Smooth muscle cell (in vitro differentiated cells): ENCODE data around the gene SYNGR2. TPM values are rescaled to one million over a fixed set of nuclear protein-coding genes. Genes with fewer than 3 reads are reported as not detected.

Source experiments
- DNase-seq: peaks from one replicate; lab custom pipeline; 2025; ENCODE audit not compliant: unreplicated experiment; lab: John Stamatoyannopoulos, UW
- H2AFZ ChIP-seq: fragments of 200-600 bp; sonication (generic); 2 replicates; pipeline ENCODE4 v1.6.0; 2016; ENCODE audit warnings: antibody characterized with exemption, low read depth, mild to moderate bottlenecking
- H3F3A ChIP-seq: fragments of 200-600 bp; sonication (generic); 2 replicates; pipeline ENCODE4 v1.6.0; 2017; ENCODE audit warnings: antibody characterized with exemption, low read depth
- H3K27ac ChIP-seq: fragments of 200-600 bp; sonication (generic); 2 replicates; pipeline ENCODE4 v1.5.1; 2016; ENCODE audit warnings: low read depth, mild to moderate bottlenecking
- H3K27me3 ChIP-seq: fragments of 200-600 bp; sonication (generic); 2 replicates; pipeline ENCODE4 v1.6.1; 2016; ENCODE audit warnings: low read depth, mild to moderate bottlenecking
- H3K36me3 ChIP-seq: fragments of 200-600 bp; sonication (generic); 2 replicates; pipeline ENCODE4 v1.5.1; 2016; ENCODE audit warnings: low read depth
- H3K4me1 ChIP-seq: fragments of 200-600 bp; sonication (generic); 2 replicates; pipeline ENCODE4 v1.5.1; 2016; ENCODE audit warnings: low read depth
- H3K4me2 ChIP-seq: fragments of 200-600 bp; sonication (generic); 2 replicates; pipeline ENCODE4 v1.6.0; 2016; ENCODE audit warnings: mild to moderate bottlenecking
- H3K4me3 ChIP-seq: fragments of 200-600 bp; sonication (generic); 2 replicates; pipeline ENCODE4 v1.5.1; 2016; ENCODE audit warnings: mild to moderate bottlenecking
- H3K79me2 ChIP-seq: fragments of 200-600 bp; sonication (generic); 2 replicates; pipeline ENCODE4 v1.6.0; 2016; ENCODE audit warnings: low read depth, mild to moderate bottlenecking
- H3K9ac ChIP-seq: fragments of 200-600 bp; sonication (generic); 2 replicates; pipeline ENCODE4 v1.6.0; 2016; ENCODE audit warnings: low read depth
- H3K9me3 ChIP-seq: fragments of 200-600 bp; sonication (generic); replicated peaks from 2 replicates; pipeline ENCODE4 v1.5.1; 2016; ENCODE audit warnings: low read depth
- H4K20me1 ChIP-seq: fragments of 200-600 bp; sonication (generic); 2 replicates; pipeline ENCODE4 v1.6.0; 2016; ENCODE audit warnings: low read depth
- CTCF ChIP-seq: fragments of 200-600 bp; sonication (generic); IDR thresholded peaks from 2 replicates; pipeline ENCODE4 v1.5.1; 2017; ENCODE audit warnings: borderline replicate concordance, mild to moderate bottlenecking, antibody characterized with exemption; ENCODE audit not compliant: insufficient read depth, poor library complexity, severe bottlenecking
- WGBS: methylation state at CpG from one replicate; pipeline ENCODE4 v1.1.7; 2016; ENCODE audit warnings: low lambda C conversion rate; 5-methylcytosine and 5-hydroxymethylcytosine counted together
- polyA plus RNA-seq: library from polyadenylated mRNA; unstranded; fragments of >200 nt; fragmentation: Nextera tagmentation; extraction: Ambion mirVana; gene quantifications from 2 replicates; pipeline ENCODE4 v1.2.1, GENCODE V29; 2016
- total RNA-seq: library from RNA; depleted of rRNA; stranded (reverse); fragments of >200 nt; gene quantifications from 2 replicates; pipeline ENCODE4 v1.2.3, GENCODE V29; 2014

Gene SYNGR2
- total and polyA plus RNA-seq, 2 experiments from 2014 or later = 46.1 to 64.7 TPM

GRCh38 chr17:78174870-78175642, 6.7 kb downstream of the SYNGR2 start:
- no peaks in the 10 kb centered on the region for H3K4me1 ChIP-seq
- TF ChIP-seq CTCF = no peak
- no peak for DNase-seq
- H3K27me3 ChIP-seq = no peaks in the 10 kb centered on the region
- H3K4me3 ChIP-seq = no peak overlapping the region
- H3K27ac ChIP-seq = no peak overlapping the region
- H4K20me1 ChIP-seq = peaks cover 7% of the 10 kb centered on the region
- 94% methylated on average over 28 of the region's 28 CpGs for WGBS
- no peaks in the 10 kb centered on the region for H3K79me2 ChIP-seq
- H3K9ac ChIP-seq = no peak overlapping the region
- peaks cover 9% of the 10 kb centered on the region for H3F3A ChIP-seq
- no peaks in the 10 kb centered on the region for H3K36me3 ChIP-seq
- no peak overlapping the region for H2AFZ ChIP-seq
- no peak overlapping the region for H3K4me2 ChIP-seq
- no peaks in the 10 kb centered on the region for H3K9me3 ChIP-seq

DNA sequence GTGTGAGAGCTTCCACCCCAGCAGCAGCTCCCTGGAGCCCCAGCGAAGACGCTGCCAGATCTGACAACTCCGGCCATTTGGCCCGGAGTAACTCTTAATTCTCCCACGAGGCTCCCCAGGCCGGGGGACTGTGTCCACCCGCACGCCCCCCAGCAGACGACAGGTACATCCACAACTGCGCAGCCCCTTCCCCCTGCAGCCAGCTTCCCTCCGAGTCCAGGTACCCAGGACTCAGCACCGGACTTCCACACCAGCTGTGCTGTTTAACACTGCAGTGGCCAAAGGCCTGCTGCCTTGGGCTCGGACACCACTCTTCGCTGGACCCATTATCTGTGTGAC, 7.2 kb downstream of the SYNGR2 start:
- no peaks in the 10 kb centered on the region for H3K4me1 ChIP-seq
- no peak for TF ChIP-seq CTCF
- H3K79me2 ChIP-seq = no peaks in the 10 kb centered on the region
- no peak overlapping the region for H3K4me2 ChIP-seq
- WGBS = 95% methylated on average over 12 of the region's 14 CpGs
- no peaks in the 10 kb centered on the region for H3K27me3 ChIP-seq
- H3K9me3 ChIP-seq = no peaks in the 10 kb centered on the region
- no peaks in the 10 kb centered on the region for H3K36me3 ChIP-seq
- no peak overlapping the region for H3K27ac ChIP-seq
- DNase-seq = no peak
- no peak overlapping the region for H3K4me3 ChIP-seq
- H3K9ac ChIP-seq = no peak overlapping the region
- H4K20me1 ChIP-seq = peaks cover 2% of the 10 kb centered on the region
- no peak overlapping the region for H2AFZ ChIP-seq
- peaks cover 14% of the 10 kb centered on the region for H3F3A ChIP-seq

DNA sequence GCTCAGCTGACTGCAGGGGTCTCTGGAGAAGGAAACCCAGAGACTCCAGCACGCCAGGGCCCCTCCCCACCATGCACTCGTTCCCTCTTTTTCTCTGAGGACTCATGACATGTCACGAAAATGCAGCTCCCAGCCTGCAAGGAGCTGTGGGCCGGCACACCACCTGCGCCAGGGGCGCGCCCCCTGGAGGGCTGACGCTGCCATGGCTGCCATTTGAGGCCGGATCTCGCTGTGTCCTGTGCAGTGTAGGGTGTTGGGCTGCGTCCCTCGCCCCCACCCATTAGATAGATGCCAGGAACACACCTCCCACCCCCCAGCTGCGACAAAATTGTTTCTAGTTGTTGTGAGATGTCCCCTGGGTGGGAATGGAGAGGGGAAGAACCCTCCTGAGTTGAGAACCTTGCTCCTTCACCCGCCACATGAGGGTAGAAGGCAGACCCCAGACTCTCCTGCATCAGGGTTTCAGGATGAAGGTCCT, 8.2 kb downstream of the SYNGR2 start:
- Histone ChIP-seq H3K27me3 (no peaks in the 10 kb centered on the region), H2AFZ (no peak overlapping the region), H3K4me3 (no peak overlapping the region), H4K20me1 (no peaks in the 10 kb centered on the region), H3F3A (peaks cover 17% of the 10 kb centered on the region), H3K36me3 (no peaks in the 10 kb centered on the region), H3K9ac (no peak overlapping the region), H3K79me2 (no peaks in the 10 kb centered on the region), H3K4me1 (no peaks in the 10 kb centered on the region), H3K9me3 (no peaks in the 10 kb centered on the region), H3K4me2 (no peak overlapping the region), H3K27ac (no peak overlapping the region)
- 36% methylated on average over 14 of the region's 14 CpGs for WGBS
- peak; percentile 88 for TF ChIP-seq CTCF
- DNase-seq = peak; percentile 20

GRCh38 chr17:78179372-78179771, 11.0 kb downstream of the SYNGR2 start:
- Histone ChIP-seq H4K20me1 (no peaks in the 10 kb centered on the region), H2AFZ (peak overlapping the region; percentile 84), H3K9me3 (no peaks in the 10 kb centered on the region), H3K4me2 (peak overlapping the region; percentile 29), H3K4me3 (no peak overlapping the region), H3K9ac (peak overlapping the region; percentile 59), H3F3A (peaks cover 13% of the 10 kb centered on the region), H3K27me3 (no peaks in the 10 kb centered on the region), H3K79me2 (no peaks in the 10 kb centered on the region), H3K4me1 (no peaks in the 10 kb centered on the region), H3K36me3 (no peaks in the 10 kb centered on the region), H3K27ac (peak overlapping the region; percentile 78)
- 66% methylated on average over 17 of the region's 17 CpGs for WGBS
- DNase-seq = peak; percentile 24
- no peak for TF ChIP-seq CTCF
